CD1c-positive myeloid dendritic cell (primary cell): ENCODE data around the gene BHLHE23.
A peak's percentile ranks its signal among the peaks of the same experiment; 100 is the strongest.

Source experiments
- DNase-seq: peaks from one replicate; pipeline ENCODE4 v3.0.0-alpha.2; 2016; ENCODE audit errors: extremely low spot score

The BHLHE23 gene

GRCh38 chr20:62991196-62991807, 15.5 kb downstream of the BHLHE23 start:
- DNase-seq = no peak

- no peak for DNase-seq
Observed at GRCh38 chr20:62990306-62990825, 16.4 kb downstream of the BHLHE23 start.

- DNase-seq = peak; percentile 35
Observed at GRCh38 chr20:62989201-62989601, 17.6 kb downstream of the BHLHE23 start.

GRCh38 chr20:62987114-62987513, 19.6 kb downstream of the BHLHE23 start:
- DNase-seq = no peak

- no peak for DNase-seq
Observed at GRCh38 chr20:62986257-62986800, 20.4 kb downstream of the BHLHE23 start.

- DNase-seq = no peak
Observed at GRCh38 chr20:62985444-62985778, 21.4 kb downstream of the BHLHE23 start.

GRCh38 chr20:62984666-62985443, 21.9 kb downstream of the BHLHE23 start:
- no peak for DNase-seq

GRCh38 chr20:62983210-62983609, 23.6 kb downstream of the BHLHE23 start:
- DNase-seq = no peak

GRCh38 chr20:62982124-62983075, 24.4 kb downstream of the BHLHE23 start:
- no peak for DNase-seq

- DNase-seq = peak; percentile 32
Observed at GRCh38 chr20:62980970-62981369, 25.8 kb downstream of the BHLHE23 start.

GRCh38 chr20:62980380-62980960, 26.3 kb downstream of the BHLHE23 start:
- no peak for DNase-seq

GRCh38 chr20:62979876-62980373, 26.8 kb downstream of the BHLHE23 start:
- no peak for DNase-seq

- DNase-seq = no peak
Observed at GRCh38 chr20:62979310-62979709, 27.5 kb downstream of the BHLHE23 start.

- DNase-seq = peak; percentile 84
Observed at GRCh38 chr20:62978561-62978943, 28.2 kb downstream of the BHLHE23 start.

- DNase-seq = peak; percentile 71
Observed at GRCh38 chr20:62977613-62978560, 28.9 kb downstream of the BHLHE23 start.

GRCh38 chr20:62976886-62977285, 29.9 kb downstream of the BHLHE23 start:
- no peak for DNase-seq

GRCh38 chr20:62975812-62976508, 30.8 kb downstream of the BHLHE23 start:
- DNase-seq = no peak

- peak; percentile 22 for DNase-seq
Observed at GRCh38 chr20:62975251-62975760, 31.5 kb downstream of the BHLHE23 start.
